OCI-LY7 (cell line): Measurements from ENCODE around the gene NCKIPSD. TPM values are rescaled to one million over a fixed set of nuclear protein-coding genes. Genes with fewer than 3 reads are reported as not detected.

ENCODE experiments used
- BruUV-seq: library from RNA; stranded (reverse); fragments of 400-500 nt; replicated peaks from 2 replicates; lab custom pipeline; 2021; lab: Mats Ljungman, UMichigan
- CTCF ChIA-PET: fragments of 300-600 bp; sonication (Branson Sonifier 250); formaldehyde crosslinking; loops from one replicate; lab custom pipeline; 2022; ENCODE audit warnings: antibody characterized with exemption; ENCODE audit not compliant: unreplicated experiment; lab: Charles Lee
- POLR2A ChIA-PET: fragments of 300-600 bp; sonication (Branson Sonifier 250); formaldehyde crosslinking; loops from one replicate; lab custom pipeline; 2022; ENCODE audit warnings: antibody characterized with exemption; lab: Charles Lee
- DNase-seq: peaks from one replicate; pipeline ENCODE4 v3.0.0-alpha.2; 2015; ENCODE audit warnings: low spot score
- H2AFZ ChIP-seq: fragments of 200-600 bp; sonication (generic), shearing (Covaris generic); 2 replicates; pipeline ENCODE4 v1.6.1; 2014; ENCODE audit warnings: mild to moderate bottlenecking, antibody characterized with exemption, low read length, moderate library complexity
- H3K27ac ChIP-seq: fragments of 200-600 bp; sonication (generic); 2 replicates; pipeline ENCODE4 v1.5.1; 2014; ENCODE audit warnings: mixed run types, low read depth, mild to moderate bottlenecking, moderate library complexity, low read length, inconsistent platforms; ENCODE audit not compliant: poor library complexity, severe bottlenecking
- H3K36me3 ChIP-seq: fragments of 200-600 bp; sonication (generic); 2 replicates; pipeline ENCODE4 v1.6.1; 2014; ENCODE audit warnings: mild to moderate bottlenecking, antibody characterized with exemption, low read length, moderate library complexity, mixed read lengths; ENCODE audit not compliant: insufficient read depth
- H3K4me1 ChIP-seq: fragments of 200-600 bp; sonication (generic); 2 replicates; pipeline ENCODE4 v1.5.1; 2014; ENCODE audit warnings: mild to moderate bottlenecking, low read length; ENCODE audit not compliant: insufficient read depth, poor library complexity, severe bottlenecking
- H3K4me2 ChIP-seq: fragments of 200-600 bp; sonication (generic); 2 replicates; pipeline ENCODE4 v1.6.1; 2014; ENCODE audit warnings: mild to moderate bottlenecking, low read length
- H3K4me3 ChIP-seq: fragments of 200-600 bp; sonication (generic); 2 replicates; pipeline ENCODE4 v1.5.1; 2014; ENCODE audit warnings: mild to moderate bottlenecking, low read depth, low read length; ENCODE audit not compliant: poor library complexity, severe bottlenecking
- H3K79me2 ChIP-seq: fragments of 200-600 bp; sonication (generic); 2 replicates; pipeline ENCODE4 v1.6.1; 2016; ENCODE audit warnings: low read depth, mild to moderate bottlenecking, low read length, moderate library complexity, mixed read lengths; ENCODE audit not compliant: insufficient read depth
- H3K9me2 ChIP-seq: fragments of 200-600 bp; sonication (generic); 2 replicates; pipeline ENCODE4 v1.6.1; 2016; ENCODE audit warnings: mild to moderate bottlenecking, low read length, mixed read lengths; ENCODE audit not compliant: insufficient read depth
- H3K9me3 ChIP-seq: fragments of 200-600 bp; sonication (generic); 2 replicates; pipeline ENCODE4 v1.6.1; 2014; ENCODE audit warnings: mild to moderate bottlenecking, mixed run types, low read length, mixed read lengths
- H4K20me1 ChIP-seq: fragments of 200-600 bp; sonication (generic); 2 replicates; pipeline ENCODE4 v1.6.1; 2014; ENCODE audit warnings: mild to moderate bottlenecking, antibody characterized with exemption, low read length, moderate library complexity, mixed read lengths; ENCODE audit not compliant: insufficient read depth
- CTCF ChIP-seq: fragments of 200-600 bp; sonication (generic); conservative IDR thresholded peaks from 2 replicates; pipeline ENCODE4 v1.5.1; 2014; ENCODE audit warnings: mild to moderate bottlenecking, antibody characterized with exemption, low read length, moderate library complexity, mixed read lengths
- EZH2phosphoT487 ChIP-seq: fragments of 200-600 bp; sonication (generic); IDR thresholded peaks from 2 replicates; pipeline ENCODE4 v1.6.1; 2018; ENCODE audit warnings: low read depth, borderline replicate concordance, mild to moderate bottlenecking, mixed run types, antibody characterized with exemption, low read length, moderate library complexity, mixed read lengths
- intact Hi-C: fragments of 100-400 bp; cut with micrococcal nuclease; formaldehyde crosslinking; loops from one replicate; pipeline ENCODE4 v1.10.0; 2022; ENCODE audit not compliant: unreplicated experiment
- total RNA-seq, 2 experiments: library from RNA; depleted of rRNA in 1 of 2; stranded (reverse); fragments of >200 nt in 1 of 2; shearing (Covaris generic) in 1 of 2; gene quantifications; 2 replicates each; pipeline ENCODE4 v1.2.3, GENCODE V29; 2014 to 2022

NCKIPSD gene
- total RNA-seq, 2 experiments from 2014 or later: 34.8 to 39.9 TPM

DNA sequence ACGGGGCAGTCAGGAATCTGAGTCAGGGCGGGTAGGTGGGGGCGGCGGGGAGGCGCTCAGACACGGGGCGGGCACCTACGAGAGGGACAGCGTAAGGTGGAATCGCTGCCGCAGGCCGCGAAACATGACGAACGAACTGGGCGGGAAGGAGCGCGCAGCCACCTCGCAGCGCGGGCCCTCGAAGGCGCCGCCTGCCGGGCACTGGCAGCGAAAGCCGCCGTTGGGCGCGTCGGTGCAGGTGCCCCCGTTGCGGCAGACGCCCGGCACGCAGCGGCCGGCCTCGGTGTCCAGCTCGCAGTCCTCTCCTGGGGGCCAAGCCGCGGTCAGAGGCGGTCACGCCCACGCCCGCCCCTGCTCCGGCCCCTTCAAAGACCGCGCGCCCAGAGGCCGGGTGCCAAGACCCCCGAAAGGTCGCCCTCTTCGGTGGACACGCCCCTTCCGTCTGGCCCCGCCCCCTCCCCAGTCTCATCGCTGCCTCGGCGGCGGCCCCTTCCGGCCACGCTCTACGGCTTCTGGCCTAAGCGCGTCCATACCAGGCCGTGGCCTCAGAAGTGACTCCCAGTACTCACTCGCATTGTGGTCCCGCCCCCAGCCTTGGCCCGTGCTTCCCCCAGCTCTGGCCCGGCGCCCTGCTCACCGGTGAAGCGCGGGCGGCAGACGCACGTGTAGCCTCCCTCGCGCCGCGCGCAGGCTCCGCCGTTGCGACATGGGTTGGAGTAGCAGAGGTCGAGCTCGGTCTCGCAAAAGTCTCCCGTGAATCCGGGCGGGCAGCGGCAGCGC lies 29.5 kb downstream of the NCKIPSD start:
- no peaks in the 10 kb centered on the region for H4K20me1 ChIP-seq
- no peaks in the 10 kb centered on the region for H3K36me3 ChIP-seq
- no peaks in the 10 kb centered on the region for H3K79me2 ChIP-seq
- H3K9me2 ChIP-seq: no peaks in the 10 kb centered on the region
- TF ChIP-seq EZH2phosphoT487 (no peak), CTCF (peak; percentile 74)
- peak overlapping the region; percentile 44; the same call in 1 of the 2 replicates for H2AFZ ChIP-seq
- CTCF ChIA-PET: no interaction called here
- POLR2A ChIA-PET: no interaction called here
- peak overlapping the region; percentile 67 for H3K4me3 ChIP-seq
- no TSS peak for BruUV-seq
- peak; percentile 87 for DNase-seq
- H3K9me3 ChIP-seq: no peaks in the 10 kb centered on the region
- peak overlapping the region; percentile 73 for H3K4me2 ChIP-seq
- no peak overlapping the region for H3K27ac ChIP-seq
- H3K4me1 ChIP-seq: peaks cover 4% of the 10 kb centered on the region
- intact Hi-C loops: loop anchor here (1.0 to 2.0 kb wide), 2 partner anchors 21 to 255 kb away; partner anchors contain the start of gene SLC26A6

GRCh38 chr3:48655606-48656005 lies 30.1 kb downstream of the NCKIPSD start:
- H3K4me2 ChIP-seq: peak overlapping the region; percentile 73; the same call in 1 of the 2 replicates

More at GRCh38 chr3:48655606-48656005, 30.1 kb downstream of the NCKIPSD start:
- H3K9me2 ChIP-seq: no peaks in the 10 kb centered on the region
- H3K27ac ChIP-seq: no peak overlapping the region
- ChIA-PET CTCF (no interaction called here), POLR2A (no interaction called here)
- H3K36me3 ChIP-seq: no peaks in the 10 kb centered on the region
- BruUV-seq: no TSS peak
- no peaks in the 10 kb centered on the region for H4K20me1 ChIP-seq
- H3K4me3 ChIP-seq: peak overlapping the region; percentile 67
- TF ChIP-seq EZH2phosphoT487: no peak
- TF ChIP-seq CTCF: no peak
- DNase-seq: peak; percentile 33
- no peak overlapping the region; the same call in 1 of the 2 replicates for H2AFZ ChIP-seq
- intact Hi-C loops: loop anchor here (1.0 to 2.0 kb wide), 2 partner anchors 20 to 255 kb away; partner anchors contain the start of gene SLC26A6
- peaks cover 4% of the 10 kb centered on the region for H3K4me1 ChIP-seq
- no peaks in the 10 kb centered on the region for H3K79me2 ChIP-seq
- H3K9me3 ChIP-seq: no peaks in the 10 kb centered on the region
